Inflammatory macrophage treated with lipopolysaccharide for 1 hour (primary cell): ENCODE measurements around the gene GGT5.
"Not testable (repeated sequence)": the region's sequence is repeated elsewhere in the genome, so short reads cannot be mapped to it uniquely, and the experiment has no call there.

Source experiments
- DNase-seq, 2 donors: peaks; one replicate each; pipeline ENCODE4 v3.0.0-alpha.2; 2020 to 2022

Gene GGT5

GRCh38 chr22:24245030-24245431 is at the start of gene GGT5:
TSS of gene GGT5 (minus strand) at chr22:24245082. CDS start at chr22:24244725, 357 bp downstream.
- peak in 1 of 2 donors; percentile 15 for DNase-seq

- not testable (repeated sequence) for DNase-seq
These were observed 47.4 kb upstream of the GGT5 start for GRCh38 chr22:24292202-24292830.

GRCh38 chr22:24291515-24292201 is 46.8 kb upstream of the GGT5 start:
- no peak for DNase-seq

- no peak for DNase-seq
These were observed 45.6 kb upstream of the GGT5 start for GRCh38 chr22:24290459-24290858.

- no peak for DNase-seq
These were observed 44.9 kb upstream of the GGT5 start for GRCh38 chr22:24289741-24290163.

- DNase-seq, result no peak
These were observed 44.2 kb upstream of the GGT5 start for GRCh38 chr22:24289114-24289513.

- not testable (repeated sequence) for DNase-seq
These were observed 42.9 kb upstream of the GGT5 start for GRCh38 chr22:24287801-24288200.

GRCh38 chr22:24287212-24287611 is 42.3 kb upstream of the GGT5 start:
- not testable (repeated sequence) for DNase-seq

- DNase-seq, result no peak
These were observed 40.4 kb upstream of the GGT5 start for GRCh38 chr22:24285245-24285644.

GRCh38 chr22:24284747-24285203 is 39.9 kb upstream of the GGT5 start:
- DNase-seq, result no peak

- no peak for DNase-seq
These were observed 37.5 kb upstream of the GGT5 start for GRCh38 chr22:24282401-24282800.

- not testable (repeated sequence) for DNase-seq
These were observed 35.5 kb upstream of the GGT5 start for GRCh38 chr22:24280363-24280762.

- DNase-seq, result not testable (repeated sequence)
These were observed 30.0 kb upstream of the GGT5 start for GRCh38 chr22:24274696-24275405.

- DNase-seq, result not testable (repeated sequence)
These were observed 29.0 kb upstream of the GGT5 start for GRCh38 chr22:24273906-24274305.

- not testable (repeated sequence) for DNase-seq
These were observed 28.1 kb upstream of the GGT5 start for GRCh38 chr22:24273031-24273430.

- DNase-seq, result peak in 1 of 2 donors; percentile 32
These were observed 26.5 kb upstream of the GGT5 start for GRCh38 chr22:24271386-24271854.

- DNase-seq, result peak; percentile 88 to 96
These were observed 25.9 kb upstream of the GGT5 start, which contains the start of gene SPECC1L for GRCh38 chr22:24270556-24271385. TSS of gene SPECC1L (plus strand) at chr22:24270831. CDS start at chr22:24302232, 31,401 bp downstream.

- not testable (repeated sequence) for DNase-seq
These were observed 21.6 kb upstream of the GGT5 start for GRCh38 chr22:24266495-24266894.

GRCh38 chr22:24265734-24266133 is 20.9 kb upstream of the GGT5 start:
- DNase-seq, result no peak

- DNase-seq, result not testable (repeated sequence)
These were observed 19.5 kb upstream of the GGT5 start for GRCh38 chr22:24264329-24264896.

GRCh38 chr22:24263479-24263878 is 18.6 kb upstream of the GGT5 start:
- not testable (repeated sequence) for DNase-seq

- DNase-seq, result not testable (repeated sequence)
These were observed 17.4 kb upstream of the GGT5 start for GRCh38 chr22:24262185-24262749.
